Thyroid gland (tissue), 4 donors: ENCODE results near the gene ALG2. TPM values are rescaled to one million over a fixed set of nuclear protein-coding genes. Genes with fewer than 3 reads are reported as not detected.

Source experiments
- DNase-seq, 2 donors: peaks; one replicate each; pipeline ENCODE4 v3.0.0-alpha.2; 2019
- H3K27ac ChIP-seq, 3 donors: fragments of 200-600 bp; sonication (generic); 1 replicate in 2 of 3; 2 replicates in 1 of 3; pipeline ENCODE4 v1.5.1; 2016 to 2019; ENCODE audit warnings: mild to moderate bottlenecking in 1 of 3, moderate library complexity in 1 of 3
- H3K27me3 ChIP-seq: fragments of 200-600 bp; sonication (generic); one replicate; pipeline ENCODE4 v1.5.1; 2019
- H3K36me3 ChIP-seq, 2 donors: fragments of 200-600 bp; sonication (generic); one replicate each; pipeline ENCODE4 v1.5.1; 2016 to 2019
- H3K4me1 ChIP-seq, 2 donors: fragments of 200-600 bp; sonication (generic); one replicate each; pipeline ENCODE4 v1.5.1; 2017 to 2019
- H3K4me3 ChIP-seq, 3 donors: fragments of 200-600 bp; sonication (generic); replicated peaks in 1 of 3; 1 replicate in 2 of 3; 2 replicates in 1 of 3; pipeline ENCODE4 v1.5.1; 2016; ENCODE audit warnings: mild to moderate bottlenecking in 1 of 3
- H3K9me3 ChIP-seq: fragments of 200-600 bp; sonication (generic); one replicate; pipeline ENCODE4 v1.5.1; 2017
- CTCF ChIP-seq, 6 experiments: fragments of 200-600 bp in 3 of 6; fragments of 450-650 bp in 3 of 6; sonication (generic) in 3 of 6; IDR thresholded peaks; one replicate each; pipeline ENCODE4 v1.5.1; 2016 to 2019; ENCODE audit warnings: antibody characterized with exemption in 6 of 6, mild to moderate bottlenecking in 2 of 6, inconsistent platforms in 1 of 6, moderate library complexity in 1 of 6
- POLR2A ChIP-seq, 2 donors: fragments of 450-650 bp; IDR thresholded peaks; one replicate each; pipeline ENCODE4 v1.6.1; 2017; ENCODE audit warnings: antibody characterized with exemption in 2 of 2, mild to moderate bottlenecking in 2 of 2, moderate library complexity in 1 of 2
- WGBS, 2 donors: methylation state at CpG; one replicate each; pipeline ENCODE4 v1.1.5; 2017; 5-methylcytosine and 5-hydroxymethylcytosine counted together
- intact Hi-C: fragments of 100-400 bp; cut with DNase I; formaldehyde crosslinking; loops from one replicate; pipeline ENCODE4 v1.15.1; 2023
- total RNA-seq, 4 donors: library from RNA; depleted of rRNA; stranded (reverse); fragments of >200 nt; gene quantifications; one replicate each; pipeline ENCODE4 v1.2.3, GENCODE V29; 2016

ALG2 gene
- total RNA-seq, 4 donors from 2014 or later, result 45.0 to 63.9 (median 58.2) TPM

- Histone ChIP-seq H3K9me3 (no peaks in the 10 kb centered on the region), H3K4me3 (no peak overlapping the region), H3K27ac (no peak overlapping the region), H3K27me3 (no peaks in the 10 kb centered on the region), H3K36me3 (no peaks in the 10 kb centered on the region), H3K4me1 (peaks cover 0 to 3% of the 10 kb centered on the region in 2 donors)
- intact Hi-C loops, result no loop called here
- WGBS, 2 donors, result 83 to 87% methylated on average over 3 of the region's 3 CpGs
- no peak for DNase-seq
- TF ChIP-seq CTCF (IDR thresholded peaks at IDR 0.05) (no peak), POLR2A (IDR thresholded peaks at IDR 0.05) (no peak)
Measured at GRCh38 chr9:99182356-99182755, 39.4 kb downstream of the ALG2 start.

GRCh38 chr9:99181621-99182020 is 40.1 kb downstream of the ALG2 start:
- 78 to 85% methylated on average over 4 of the region's 4 CpGs for WGBS, 2 donors
- TF ChIP-seq CTCF (IDR thresholded peaks at IDR 0.05), result no peak
- TF ChIP-seq POLR2A (IDR thresholded peaks at IDR 0.05), result no peak
- intact Hi-C loops, result no loop called here
- no peaks in the 10 kb centered on the region for H3K27me3 ChIP-seq
- H3K4me3 ChIP-seq, result no peak overlapping the region
- H3K36me3 ChIP-seq, result no peaks in the 10 kb centered on the region
- DNase-seq, result no peak
- H3K4me1 ChIP-seq, result peaks cover 0 to 3% of the 10 kb centered on the region in 2 donors
- H3K27ac ChIP-seq, result no peak overlapping the region
- no peaks in the 10 kb centered on the region for H3K9me3 ChIP-seq

- Histone ChIP-seq H3K4me3 (no peak overlapping the region), H3K4me1 (peaks cover 0 to 3% of the 10 kb centered on the region in 2 donors), H3K27ac (no peak overlapping the region), H3K36me3 (no peaks in the 10 kb centered on the region), H3K9me3 (no peaks in the 10 kb centered on the region), H3K27me3 (no peaks in the 10 kb centered on the region)
- no peak for TF ChIP-seq CTCF (IDR thresholded peaks at IDR 0.05)
- no peak for TF ChIP-seq POLR2A (IDR thresholded peaks at IDR 0.05)
- 77 to 80% methylated on average over 2 of the region's 2 CpGs for WGBS, 2 donors
- DNase-seq, result no peak
- intact Hi-C loops, result no loop called here
Measured at GRCh38 chr9:99181206-99181605, 40.5 kb downstream of the ALG2 start.

- peaks cover 0 to 3% of the 10 kb centered on the region in 2 donors for H3K4me1 ChIP-seq
- no peaks in the 10 kb centered on the region for H3K9me3 ChIP-seq
- no peaks in the 10 kb centered on the region for H3K27me3 ChIP-seq
- 83 to 85% methylated on average over 9 of the region's 9 CpGs for WGBS, 2 donors
- H3K27ac ChIP-seq, result no peak overlapping the region
- no peak overlapping the region for H3K4me3 ChIP-seq
- no peak for DNase-seq
- TF ChIP-seq CTCF (IDR thresholded peaks at IDR 0.05) (no peak), POLR2A (IDR thresholded peaks at IDR 0.05) (no peak)
- no peaks in the 10 kb centered on the region for H3K36me3 ChIP-seq
- intact Hi-C loops, result no loop called here
Measured at GRCh38 chr9:99180662-99181061, 41.1 kb downstream of the ALG2 start.

GRCh38 chr9:99180199-99180598 is 41.5 kb downstream of the ALG2 start:
- 96 to 100% methylated on average over 1 of the region's 1 CpG for WGBS, 2 donors
- no peaks in the 10 kb centered on the region for H3K27me3 ChIP-seq
- no peak for DNase-seq
- H3K4me3 ChIP-seq, result no peak overlapping the region
- intact Hi-C loops, result no loop called here
- no peaks in the 10 kb centered on the region for H3K9me3 ChIP-seq
- TF ChIP-seq POLR2A (IDR thresholded peaks at IDR 0.05), result no peak
- TF ChIP-seq CTCF (IDR thresholded peaks at IDR 0.05), result no peak
- no peak overlapping the region for H3K27ac ChIP-seq
- no peaks in the 10 kb centered on the region for H3K36me3 ChIP-seq
- H3K4me1 ChIP-seq, result peaks cover 0 to 3% of the 10 kb centered on the region in 2 donors
